Activated CD8-positive, alpha-beta memory T cell treated with anti-CD3 and anti-CD28 coated beads, Interleukin-2, amount 50 U/mL, for 1 hour (primary cell): Measurements from ENCODE around the gene AQP12B.

Experiments used
- DNase-seq: peaks from one replicate; pipeline ENCODE4 v3.0.0-alpha.2; 2020; ENCODE audit errors: extremely low read depth

Gene AQP12B

DNA sequence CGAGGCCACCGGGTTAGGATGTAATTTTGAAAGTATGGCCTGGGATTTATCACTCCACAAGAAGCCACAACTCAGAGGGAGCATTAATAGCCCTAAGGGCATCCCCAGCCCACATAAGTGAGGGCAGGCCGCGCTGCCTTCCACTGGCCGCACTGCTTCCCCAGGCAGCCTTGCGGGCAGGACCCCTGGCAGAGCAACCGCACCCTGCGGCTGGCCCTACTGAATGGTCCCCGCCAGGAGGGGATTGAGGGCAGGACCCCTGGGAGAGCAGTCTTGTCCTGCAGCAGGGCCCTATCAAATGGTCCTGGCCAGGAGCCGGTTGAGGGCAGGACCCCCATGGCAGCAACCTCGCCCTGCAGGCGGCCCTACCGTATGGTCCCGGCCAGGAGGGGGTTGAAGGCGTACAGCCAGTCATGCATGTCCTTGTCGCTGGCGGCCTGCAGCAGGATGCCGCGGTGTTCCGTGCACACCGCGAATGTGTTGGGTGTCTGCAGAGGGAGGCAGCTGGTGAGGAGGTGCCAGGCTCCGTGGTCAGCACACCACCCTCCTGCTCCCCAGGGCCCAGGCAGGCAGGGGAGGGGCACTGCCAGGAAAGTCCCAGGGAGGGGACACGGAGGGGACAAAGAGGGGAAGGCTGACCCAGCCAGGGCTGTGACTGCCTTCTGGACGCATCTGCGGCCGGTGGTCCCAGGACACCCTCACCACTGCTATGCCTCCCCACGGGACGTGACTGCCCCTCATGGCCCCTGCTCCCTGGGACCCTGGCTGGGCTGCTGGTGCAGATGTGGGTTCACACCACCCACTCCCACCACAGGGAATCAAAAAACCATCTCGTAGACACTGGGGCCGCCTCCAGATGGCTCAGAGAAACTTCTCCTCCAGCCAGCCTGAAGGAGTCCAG lies 35.2 kb upstream of the AQP12B start:
- no peak for DNase-seq

DNA sequence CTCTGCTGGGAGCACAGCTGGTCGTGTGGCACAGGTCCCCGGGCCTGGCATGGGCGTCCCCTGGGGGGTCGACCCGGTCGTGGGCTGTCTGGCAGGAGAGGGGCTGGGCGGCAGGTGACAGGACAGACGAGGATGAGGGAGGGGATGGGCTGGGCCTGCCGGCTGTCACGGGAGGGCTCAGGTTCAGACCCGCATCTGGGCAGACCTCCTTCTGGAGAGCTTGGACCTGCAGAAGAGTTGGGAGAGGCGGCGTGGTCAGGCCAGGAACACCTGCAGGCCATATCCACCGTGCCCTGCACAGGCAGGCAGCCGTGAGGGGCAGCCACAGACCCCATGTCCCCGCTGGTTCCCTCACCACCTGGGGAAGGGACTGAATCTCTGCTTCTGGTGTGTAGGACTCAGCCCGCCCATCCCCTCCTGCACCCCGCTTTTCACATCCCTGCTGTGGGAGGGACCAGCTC lies 34.5 kb upstream of the AQP12B start:
- no peak for DNase-seq

DNA sequence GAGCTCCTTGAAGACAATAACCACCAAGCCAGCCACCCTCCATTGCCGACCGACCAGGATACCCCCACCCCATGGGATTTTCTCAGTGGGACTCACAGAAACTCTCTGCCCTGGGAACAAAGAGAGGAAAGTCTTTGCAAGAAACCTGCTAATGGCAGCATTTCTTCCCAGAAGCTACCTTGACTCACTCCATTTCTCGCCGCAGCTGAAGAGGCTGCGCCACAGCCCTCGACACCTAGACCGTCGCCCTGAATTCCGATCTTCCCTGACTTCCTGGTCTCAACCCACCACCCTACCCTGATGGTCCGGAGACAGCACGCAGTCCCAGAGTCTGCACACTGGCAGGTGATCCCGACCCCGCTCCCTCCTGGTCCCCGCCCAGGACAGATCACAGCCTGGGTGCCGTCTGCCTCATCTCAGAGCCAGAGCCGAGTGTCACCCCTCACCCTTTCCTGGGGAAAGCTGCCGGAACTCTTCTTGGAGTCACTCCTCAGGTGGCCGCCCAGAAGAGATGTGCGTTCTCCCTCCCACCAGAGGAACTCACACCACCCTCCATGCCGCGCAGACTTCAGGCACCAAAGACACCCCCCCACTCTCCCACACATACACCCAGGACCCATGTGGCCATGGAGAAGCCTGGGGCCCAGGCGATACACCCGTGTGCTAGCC lies 33.6 kb upstream of the AQP12B start:
- DNase-seq, result no peak

DNA sequence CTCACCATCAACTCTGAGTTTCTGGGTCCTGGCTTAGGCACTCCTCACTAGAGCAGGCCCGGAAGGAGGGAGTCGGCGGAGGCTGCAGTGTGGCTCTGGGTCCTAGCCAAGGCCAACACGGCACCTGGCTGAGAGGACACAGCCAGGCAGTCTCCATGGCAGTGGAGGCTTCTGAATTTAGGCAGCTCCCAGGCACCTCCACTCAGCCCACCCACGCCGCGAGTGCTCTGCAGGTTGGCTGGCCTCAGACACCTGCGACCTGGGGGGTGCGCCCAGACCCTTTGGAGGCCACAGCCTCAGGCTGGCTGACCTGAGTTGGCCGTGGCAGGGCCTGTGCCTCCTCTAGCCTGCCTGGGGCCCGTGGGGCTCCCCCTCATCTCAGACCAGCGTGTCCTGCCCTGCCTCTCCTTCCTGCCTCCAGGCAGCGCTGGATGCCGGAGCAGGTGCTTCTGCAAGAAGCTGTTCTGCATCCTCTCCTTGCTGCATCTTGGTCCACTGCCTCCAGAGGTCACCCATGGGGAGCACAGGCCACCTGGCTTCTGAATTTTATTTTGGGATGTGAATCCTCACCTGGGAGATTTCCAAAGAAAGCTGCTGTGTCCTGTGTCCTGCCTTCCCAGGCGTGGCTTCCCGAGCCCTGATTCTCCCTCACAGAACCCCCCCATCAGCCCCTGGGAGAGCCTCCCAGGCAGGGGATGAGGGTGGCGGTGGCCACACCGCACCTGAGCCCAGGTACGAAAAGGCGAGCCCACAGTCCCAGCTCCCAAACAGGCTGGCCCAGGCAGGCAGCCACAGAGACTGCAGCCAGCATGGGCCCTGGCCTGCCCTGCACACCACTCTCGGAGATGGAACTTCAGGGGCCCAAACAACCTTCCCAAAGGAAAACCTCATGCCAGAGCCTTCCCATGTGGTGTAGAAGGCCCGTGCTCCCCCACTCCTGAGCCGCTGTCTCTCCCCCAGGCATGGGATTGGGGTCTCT lies 32.4 kb upstream of the AQP12B start:
- DNase-seq, result no peak

DNA sequence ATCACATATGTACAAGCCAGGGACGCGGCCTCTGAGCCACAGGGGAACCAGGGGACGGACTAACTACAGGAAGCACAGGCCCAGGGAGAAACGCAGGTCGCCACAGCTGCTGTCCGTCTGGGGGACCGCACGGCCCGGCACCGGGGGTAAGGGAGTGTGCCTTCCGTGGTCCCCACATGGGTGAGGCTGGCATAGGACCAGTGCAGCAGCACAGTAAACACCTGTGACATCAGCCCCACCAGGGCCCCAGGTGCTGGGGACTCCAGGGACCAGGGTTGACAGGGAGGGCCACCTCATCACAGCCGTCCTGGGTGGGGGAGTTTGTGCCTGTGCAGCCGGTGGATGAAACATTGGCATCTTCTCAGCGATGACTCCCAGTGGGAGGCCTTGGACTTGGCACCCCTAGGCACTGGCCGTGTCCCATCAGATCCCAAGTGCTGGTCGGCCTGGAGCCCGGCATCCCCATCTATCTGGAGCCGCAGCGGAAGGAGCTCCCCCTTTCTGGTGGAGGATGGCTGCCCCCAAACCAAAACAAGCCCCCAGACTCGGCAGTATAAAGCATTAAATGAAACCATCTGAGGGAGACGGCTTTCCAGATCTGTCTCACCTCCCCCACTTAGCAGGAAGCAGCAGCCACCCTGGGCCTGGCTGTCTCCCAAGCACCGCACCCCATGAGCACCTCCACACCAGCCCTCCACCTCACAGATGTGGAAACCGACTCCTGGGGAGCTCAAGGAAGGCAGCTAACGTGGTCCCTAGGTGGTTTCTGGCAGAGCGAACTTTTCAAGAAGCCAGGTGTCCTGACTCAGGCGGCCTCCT lies 31.5 kb upstream of the AQP12B start:
- no peak for DNase-seq

DNA sequence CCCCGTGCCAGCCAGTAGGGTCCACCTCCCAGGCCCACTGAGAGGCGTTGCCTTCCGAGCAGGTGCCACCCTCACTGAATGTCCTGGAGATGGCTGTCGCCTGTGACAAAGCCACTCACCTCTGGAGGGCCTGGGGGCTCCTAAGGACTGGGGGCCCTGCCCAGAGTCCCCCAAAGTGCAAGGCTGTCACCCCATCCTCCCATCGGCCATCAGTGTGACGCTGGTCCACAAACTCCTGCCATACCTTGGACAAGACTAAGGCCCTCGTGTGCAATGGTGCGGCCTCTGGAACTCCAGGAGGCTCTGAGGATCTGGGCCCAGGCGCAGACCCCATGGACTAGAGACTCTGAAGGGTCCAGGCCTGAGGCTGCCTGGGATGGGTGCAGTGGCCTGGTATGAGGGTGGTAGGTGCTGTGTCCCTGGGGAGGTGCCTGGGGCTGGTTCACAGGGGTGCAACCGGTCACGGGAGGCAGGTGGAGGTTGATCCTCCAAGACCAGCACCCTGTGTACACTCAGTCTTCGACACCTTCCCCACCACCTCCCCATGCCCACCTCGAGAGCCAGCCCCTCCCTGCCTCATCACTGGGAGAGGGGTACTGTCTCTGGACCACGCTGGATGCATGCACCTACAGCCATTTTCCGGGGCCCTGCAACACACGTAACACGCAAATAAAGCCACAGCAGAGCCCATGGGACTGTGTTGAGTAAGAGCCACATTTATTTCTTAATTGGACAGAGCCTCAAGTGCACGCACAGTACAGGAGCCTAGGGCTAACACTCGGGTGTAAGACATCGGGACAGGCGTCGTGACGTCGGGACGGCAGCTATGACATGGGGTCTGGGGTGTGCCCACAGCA lies 30.6 kb upstream of the AQP12B start:
- no peak for DNase-seq

DNA sequence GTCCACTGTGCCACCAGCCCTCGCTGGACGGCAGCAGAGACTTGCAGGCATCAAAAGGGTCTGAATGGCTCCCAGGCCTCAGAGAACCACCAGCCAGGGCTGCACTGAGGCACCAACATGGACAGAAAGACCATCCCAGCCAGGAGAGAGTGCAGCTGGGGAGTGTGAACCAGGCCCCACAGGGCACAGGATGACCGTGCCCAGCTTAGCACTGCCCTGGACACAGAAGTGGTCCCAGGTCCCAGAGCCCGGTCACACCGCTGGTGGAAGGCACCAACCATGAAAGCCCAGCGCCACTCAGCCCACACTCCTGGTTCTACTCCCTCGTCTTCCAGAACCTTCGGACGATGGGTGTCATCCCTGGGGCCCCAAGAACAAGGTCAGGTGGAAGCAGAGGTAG lies 29.4 kb upstream of the AQP12B start:
- DNase-seq, result no peak

DNA sequence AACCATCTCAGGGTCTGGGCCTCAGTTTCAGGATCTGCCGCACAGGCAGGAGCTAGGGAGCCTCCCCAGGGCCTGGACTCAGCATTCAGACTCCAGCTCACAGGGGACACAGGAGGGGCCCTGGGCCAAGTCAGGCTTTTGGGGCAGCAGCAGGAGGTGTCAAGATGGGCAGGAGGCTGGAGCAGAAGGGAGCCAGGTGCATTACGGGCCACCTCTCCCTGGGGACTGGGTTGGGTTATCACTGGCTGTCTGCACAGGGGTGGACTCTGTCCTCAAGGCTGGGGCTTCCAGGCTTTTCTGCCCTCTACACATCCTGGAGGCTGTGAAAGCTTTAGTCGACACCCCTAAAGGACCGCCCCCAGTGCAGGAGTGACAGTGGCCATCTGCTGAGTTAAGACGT lies 29.0 kb upstream of the AQP12B start:
- no peak for DNase-seq

DNA sequence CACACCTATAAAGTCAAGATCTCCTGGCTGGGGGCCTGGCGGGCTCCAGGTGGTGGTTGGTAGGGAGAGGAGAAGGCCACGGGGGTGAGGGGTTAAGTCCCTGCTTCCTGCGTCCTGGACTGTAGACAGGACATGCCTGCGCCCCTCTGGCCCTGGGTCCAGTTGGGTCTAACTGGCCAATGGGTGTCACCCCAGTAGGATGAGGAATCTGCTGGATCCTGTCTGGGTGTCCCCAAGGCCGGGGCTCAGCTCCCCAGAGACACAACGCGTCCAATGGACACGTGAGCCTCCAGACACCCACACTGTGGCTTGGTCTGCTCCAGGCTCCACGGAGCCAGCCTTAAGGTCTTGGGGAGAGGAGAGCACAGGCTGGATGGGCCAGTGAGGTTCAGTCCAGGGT lies 28.6 kb upstream of the AQP12B start:
- no peak for DNase-seq

DNA sequence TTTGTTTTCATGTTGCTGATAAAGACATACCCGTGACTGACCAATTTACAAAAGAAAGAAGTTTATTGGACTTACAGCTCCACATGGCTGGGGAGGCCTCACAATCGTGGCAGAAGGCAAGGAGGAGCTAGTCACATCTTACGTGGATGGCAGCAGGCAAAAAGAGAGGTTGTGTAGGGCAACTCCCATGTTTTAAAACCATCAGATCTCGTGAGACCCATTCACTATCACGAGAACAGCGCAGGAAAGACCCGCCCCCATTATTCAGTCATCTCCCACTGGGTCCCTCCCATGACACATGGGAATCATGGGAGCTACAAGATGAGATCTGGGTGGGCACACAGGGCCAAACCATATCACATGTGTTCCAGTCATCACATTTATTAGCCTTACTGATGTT lies 25.8 kb upstream of the AQP12B start:
- no peak for DNase-seq

DNA sequence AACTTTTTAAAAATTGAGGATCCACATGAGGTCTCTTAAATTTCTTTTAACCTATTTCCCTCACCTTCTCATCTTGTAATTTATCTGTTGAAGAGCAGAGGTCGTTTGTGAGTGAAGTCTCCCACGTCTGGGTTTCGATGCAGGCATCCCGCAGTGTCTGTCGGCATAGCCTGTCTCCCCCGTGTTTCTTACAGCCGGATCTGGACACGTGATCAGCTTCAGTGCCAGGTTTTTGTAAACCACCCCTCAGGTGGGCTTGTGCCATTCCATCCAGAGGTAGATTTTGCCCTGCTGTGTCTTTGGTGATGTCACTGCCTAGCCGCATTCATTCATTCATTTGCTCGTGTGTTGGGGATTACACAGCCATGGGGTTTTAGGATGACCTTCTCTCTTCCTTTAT lies 25.1 kb upstream of the AQP12B start:
- no peak for DNase-seq

DNA sequence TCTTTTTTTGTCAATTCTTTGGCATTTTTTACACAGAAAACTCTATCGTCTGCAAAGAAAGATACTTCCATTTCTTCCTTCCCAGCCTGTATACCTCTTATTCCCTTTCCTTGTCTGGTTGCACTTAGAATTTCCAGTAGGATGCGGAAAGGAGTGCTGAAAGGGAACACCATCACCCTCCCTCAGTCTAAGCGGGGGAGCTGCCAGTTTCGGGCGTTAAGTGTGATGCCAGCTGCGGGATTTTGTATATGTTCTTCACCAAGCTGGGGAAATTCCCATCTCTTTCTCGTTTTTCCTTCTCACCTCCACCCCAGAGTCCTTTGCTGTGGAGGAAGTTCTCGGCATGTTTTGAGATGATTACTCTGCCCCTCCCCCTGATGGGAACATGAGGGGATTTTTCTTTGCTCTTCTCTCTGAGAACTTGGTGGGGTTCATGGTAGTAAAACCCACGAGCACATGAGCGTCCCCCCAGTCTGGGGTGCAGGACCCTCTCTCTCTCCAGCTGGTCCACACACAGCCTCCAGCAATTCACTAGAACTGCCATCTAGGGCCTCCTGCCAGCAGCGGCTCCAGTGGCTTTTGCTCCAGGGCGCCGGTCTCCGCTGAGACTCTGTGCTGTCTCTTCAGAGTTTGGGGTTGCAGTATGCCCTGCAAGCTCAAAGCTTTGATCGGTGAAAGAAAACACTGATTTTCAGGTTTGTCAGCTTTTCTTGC lies 24.5 kb upstream of the AQP12B start:
- DNase-seq, result no peak

DNA sequence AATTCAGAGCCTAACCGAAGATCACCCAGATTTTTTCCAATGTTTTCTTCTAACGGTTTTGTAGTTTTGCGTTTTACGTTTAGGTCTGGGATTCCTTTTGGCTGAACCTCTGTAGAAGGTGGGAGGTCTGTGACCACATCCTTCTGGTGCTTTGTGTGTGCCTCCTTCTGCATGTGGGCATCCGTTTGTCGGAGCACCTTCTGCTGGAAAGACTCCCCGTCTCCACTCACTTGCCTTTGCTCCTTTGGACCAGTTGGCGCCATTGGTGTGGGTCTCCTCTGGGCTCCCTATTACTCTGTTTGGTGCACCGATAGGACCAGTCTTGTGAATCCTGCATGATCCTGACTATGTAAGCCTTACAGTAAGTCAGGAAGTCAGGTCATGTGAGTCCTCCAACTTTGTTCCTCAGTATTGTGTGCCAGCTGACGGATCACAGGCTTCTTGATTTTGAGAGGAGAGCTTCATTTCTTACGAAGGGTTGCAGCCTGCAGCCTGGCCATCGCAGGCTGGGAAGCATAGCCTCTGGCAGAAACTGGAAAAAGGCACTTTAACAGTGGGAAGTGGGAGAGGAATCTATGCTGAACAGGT lies 22.6 kb upstream of the AQP12B start:
- DNase-seq, result no peak

DNA sequence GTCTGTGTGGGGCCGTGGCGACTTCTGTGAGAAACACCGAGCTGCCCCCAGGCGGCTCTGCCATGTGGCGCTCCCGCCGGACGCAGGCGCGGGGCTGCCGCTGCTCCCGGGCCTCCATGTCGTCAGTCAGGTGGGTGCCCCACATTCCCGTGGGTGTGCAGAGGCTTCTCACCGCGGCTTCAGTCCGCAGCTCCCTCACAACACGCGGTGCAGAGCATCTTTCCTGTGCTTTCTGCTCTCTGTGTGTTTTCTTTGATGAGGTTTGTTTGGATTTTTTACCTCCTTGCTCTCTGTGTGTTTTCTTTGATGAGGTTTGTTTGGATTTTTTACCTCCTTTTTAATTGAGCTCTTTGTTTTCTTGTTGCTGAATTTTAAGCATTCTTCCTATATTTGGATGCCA lies 22.0 kb upstream of the AQP12B start:
- DNase-seq, result no peak

DNA sequence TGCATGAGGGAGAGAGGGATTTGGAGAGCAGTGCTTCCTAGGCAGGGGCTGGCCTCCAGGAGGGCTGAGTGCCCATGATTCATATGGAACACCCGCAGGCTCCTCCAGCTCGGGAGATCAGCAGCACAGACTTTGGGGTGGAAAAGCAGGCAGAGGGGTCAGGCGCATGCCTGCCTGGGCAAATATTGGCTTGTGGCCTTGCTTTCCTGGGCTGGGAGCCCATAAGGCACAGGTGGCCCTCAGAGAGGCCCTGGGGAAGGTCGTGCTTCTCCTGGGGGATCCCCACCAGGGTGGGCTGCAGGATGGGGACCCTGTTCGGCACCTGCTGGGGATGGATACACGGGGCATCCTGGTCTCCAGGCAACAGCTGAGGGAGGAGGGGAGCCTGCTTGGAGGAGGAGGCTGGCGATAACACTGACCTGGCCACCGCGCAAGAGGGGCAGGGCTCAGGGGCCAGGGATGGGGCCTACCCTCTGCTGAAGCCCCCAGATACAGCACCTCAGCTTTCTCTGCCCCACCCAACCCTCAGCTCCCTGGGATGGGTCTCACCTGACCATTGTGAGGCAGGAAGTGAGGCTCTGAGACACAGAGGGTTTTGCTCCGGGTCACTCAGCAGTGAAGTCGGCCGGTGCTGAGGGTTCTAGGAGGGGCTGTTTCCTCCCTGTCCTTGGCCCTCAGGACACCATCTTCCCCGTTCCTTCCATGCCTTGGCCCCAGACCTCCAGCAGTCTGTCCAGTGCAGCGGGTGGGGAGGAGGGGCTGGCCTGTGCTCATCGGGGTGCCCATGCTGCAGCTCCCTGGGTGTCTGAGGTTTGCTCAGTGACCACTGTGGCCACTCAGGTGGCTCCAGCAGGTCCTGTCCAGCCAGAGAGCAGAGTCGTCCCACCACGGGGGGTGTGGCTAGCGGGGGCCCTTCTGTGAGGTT lies 21.0 kb upstream of the AQP12B start:
- DNase-seq, result no peak

DNA sequence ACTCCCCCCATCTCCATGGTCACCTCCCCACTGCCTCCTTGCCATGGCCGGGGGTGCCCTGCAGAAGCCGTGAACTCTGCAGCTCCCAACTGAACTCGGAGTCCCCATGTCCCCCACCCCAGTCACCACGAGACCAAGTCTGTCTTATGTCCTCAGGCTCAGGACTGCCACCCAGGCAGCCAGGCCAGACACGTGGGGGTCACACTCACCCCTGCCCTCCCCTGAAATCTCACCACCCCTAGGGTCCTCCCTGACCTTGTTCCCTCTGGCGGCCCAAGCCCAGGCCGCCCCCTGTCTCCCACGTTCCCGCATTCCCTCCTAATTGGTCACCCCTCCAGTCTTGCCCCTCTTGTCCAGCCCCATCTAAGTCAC lies 19.9 kb upstream of the AQP12B start:
- DNase-seq, result no peak

DNA sequence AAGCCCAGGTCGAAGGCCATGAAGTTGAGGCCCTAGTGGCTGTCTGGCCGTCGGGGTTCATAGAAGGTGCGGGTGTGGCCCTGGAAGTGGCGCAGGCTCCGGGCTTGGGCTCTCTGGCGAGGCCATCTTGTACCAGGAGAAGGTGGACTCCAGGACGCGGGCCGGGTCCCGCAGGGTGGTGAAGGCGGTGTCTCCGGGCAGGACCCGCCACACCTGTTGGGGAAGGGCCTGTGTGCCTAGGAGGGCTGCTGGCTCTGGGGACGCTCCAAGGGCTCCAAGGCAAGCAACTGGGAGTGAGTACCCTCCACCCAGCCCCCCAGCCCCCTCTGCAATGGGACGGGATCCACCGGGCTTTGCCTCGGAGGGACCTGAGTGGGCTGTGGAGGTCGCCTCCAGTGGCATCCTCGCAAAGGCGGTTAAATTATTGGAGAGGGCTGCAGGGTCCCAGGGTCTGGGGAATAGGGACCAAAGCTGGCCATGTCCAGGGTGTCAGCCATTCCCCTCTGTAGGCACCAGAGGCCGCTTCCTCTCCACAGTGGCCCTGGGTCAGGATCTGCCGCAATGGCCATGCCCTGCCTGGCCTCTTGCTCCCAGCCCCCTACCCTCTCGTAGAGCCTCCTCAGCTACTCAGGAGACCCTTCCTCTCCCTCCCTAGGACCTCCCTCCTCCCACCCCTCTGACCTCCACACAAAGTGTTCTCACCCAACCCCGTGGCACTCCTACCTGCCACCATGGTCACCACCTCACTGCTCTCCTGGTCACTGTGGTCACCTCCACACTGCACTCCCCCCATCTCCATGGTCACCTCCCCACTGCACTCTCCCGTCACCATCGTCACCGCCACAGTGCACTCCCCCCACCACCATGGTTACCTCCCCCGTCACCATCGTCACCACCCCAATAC lies 19.3 kb upstream of the AQP12B start:
- no peak for DNase-seq
